IMR-90 (cell line): ENCODE results near the gene ABHD17B. TPM values are rescaled to one million over a fixed set of nuclear protein-coding genes. Genes with fewer than 3 reads are reported as not detected.

Experiments used
- ATAC-seq: fragments of 200-7000 bp; cut with Tn5 transposase; 2 replicates; pipeline ENCODE4 v1.9.1; 2020; ENCODE audit warnings: low read depth, mild to moderate bottlenecking, moderate library complexity
- BruUV-seq: library from RNA; stranded (reverse); fragments of 400-500 nt; replicated peaks from 2 replicates; lab custom pipeline; 2021; lab: Mats Ljungman, UMichigan
- CTCF ChIA-PET: fragments of 300-600 bp; formaldehyde crosslinking; extraction: SDS; loops from one replicate; lab custom pipeline; 2021; ENCODE audit warnings: antibody characterized with exemption; lab: Yijun Ruan, JAX
- POLR2A ChIA-PET: fragments of 300-600 bp; sonication (Branson Sonifier 250); formaldehyde crosslinking; loops from one replicate; lab custom pipeline; 2022; ENCODE audit warnings: antibody characterized with exemption; ENCODE audit not compliant: unreplicated experiment; lab: Charles Lee
- DNase-seq: peaks from one replicate; pipeline ENCODE4 v3.0.0; 2013
- H2AFZ ChIP-seq: replicated peaks from 2 replicates; pipeline ENCODE3; 2013; ENCODE audit warnings: low read length, mild to moderate bottlenecking; ENCODE audit not compliant: poor library complexity
- H2AK5ac ChIP-seq: 2 replicates; pipeline ENCODE4 v1.6.1; 2013; ENCODE audit warnings: low read depth, low read length, inconsistent platforms
- H2AK9ac ChIP-seq: replicated peaks from 2 replicates; pipeline ENCODE3; 2013; ENCODE audit warnings: mild to moderate bottlenecking, low read depth, low read length, moderate library complexity; ENCODE audit not compliant: poor library complexity
- H2BK120ac ChIP-seq: 2 replicates; pipeline ENCODE4 v1.6.1; 2013; ENCODE audit warnings: low read depth, low read length, inconsistent platforms
- H2BK15ac ChIP-seq: 3 replicates; pipeline ENCODE4 v1.6.1; 2013; ENCODE audit warnings: low read depth, low read length, inconsistent platforms
- H2BK20ac ChIP-seq: 2 replicates; pipeline ENCODE4 v1.6.1; 2013; ENCODE audit warnings: low read depth, mild to moderate bottlenecking, inconsistent platforms, low read length, moderate library complexity
- H2BK5ac ChIP-seq: 2 replicates; pipeline ENCODE4 v1.6.1; 2013; ENCODE audit warnings: mild to moderate bottlenecking, low read depth, low read length, inconsistent platforms; ENCODE audit not compliant: poor library complexity, severe bottlenecking
- H3K14ac ChIP-seq: replicated peaks from 2 replicates; pipeline ENCODE4 v1.6.1; 2013; ENCODE audit warnings: low read depth, low read length, inconsistent platforms
- H3K18ac ChIP-seq: 2 replicates; pipeline ENCODE4 v1.6.1; 2013; ENCODE audit warnings: low read depth, low read length, control low read depth
- H3K23ac ChIP-seq: 2 replicates; pipeline ENCODE4 v1.6.1; 2013; ENCODE audit warnings: low read depth, low read length, inconsistent platforms
- H3K27ac ChIP-seq: 2 replicates; pipeline ENCODE4 v1.5.1; 2013; ENCODE audit warnings: mild to moderate bottlenecking, control low read depth, low read length; ENCODE audit not compliant: insufficient read depth
- H3K27me3 ChIP-seq: 2 replicates; pipeline ENCODE4 v1.6.1; 2013; ENCODE audit warnings: low read length; ENCODE audit not compliant: control insufficient read depth, insufficient read depth
- H3K36me3 ChIP-seq: 2 replicates; pipeline ENCODE4 v1.6.1; 2013; ENCODE audit warnings: low read length, mixed read lengths; ENCODE audit not compliant: control insufficient read depth, insufficient read depth
- H3K4ac ChIP-seq: 2 replicates; pipeline ENCODE4 v1.6.1; 2013; ENCODE audit warnings: low read depth, low read length, inconsistent platforms
- H3K4me1 ChIP-seq: 2 replicates; pipeline ENCODE4 v1.6.1; 2013; ENCODE audit warnings: low read length, mixed read lengths; ENCODE audit not compliant: control insufficient read depth, insufficient read depth
- H3K4me2 ChIP-seq: 2 replicates; pipeline ENCODE4 v1.6.1; 2013; ENCODE audit warnings: low read depth, mild to moderate bottlenecking, control low read depth, low read length, moderate library complexity
- H3K4me3 ChIP-seq: 2 replicates; pipeline ENCODE4 v1.5.1; 2013; ENCODE audit warnings: low read depth, mild to moderate bottlenecking, control low read depth, low read length, moderate library complexity; ENCODE audit not compliant: insufficient read depth
- H3K56ac ChIP-seq: 2 replicates; pipeline ENCODE4 v1.6.1; 2013; ENCODE audit warnings: low read length, inconsistent platforms; ENCODE audit not compliant: insufficient read depth; ENCODE audit errors: extremely low read depth
- H3K79me1 ChIP-seq, 2 experiments: 2 replicates each; pipeline ENCODE4 v1.6.1; 2013; ENCODE audit warnings: low read length in 2 of 2, inconsistent platforms in 1 of 2, low read depth in 1 of 2
- H3K9ac ChIP-seq: 2 replicates; pipeline ENCODE4 v1.6.1; 2013; ENCODE audit warnings: low read depth, low read length, control low read depth
- H3K9me1 ChIP-seq: 2 replicates; pipeline ENCODE4 v1.6.1; 2013; ENCODE audit warnings: low read length, inconsistent platforms; ENCODE audit not compliant: insufficient read depth
- H3K9me3 ChIP-seq: 2 replicates; pipeline ENCODE4 v1.6.1; 2013; ENCODE audit warnings: low read length; ENCODE audit not compliant: control insufficient read depth, insufficient read depth
- H4K20me1 ChIP-seq: 2 replicates; pipeline ENCODE4 v1.6.1; 2013; ENCODE audit warnings: low read length, inconsistent platforms; ENCODE audit not compliant: insufficient read depth
- H4K5ac ChIP-seq: 2 replicates; pipeline ENCODE4 v1.6.1; 2013; ENCODE audit warnings: mild to moderate bottlenecking, low read depth, low read length, control low read depth
- H4K8ac ChIP-seq, 2 experiments: 2 replicates each; pipeline ENCODE4 v1.6.1; 2013; ENCODE audit warnings: low read depth in 2 of 2, low read length in 2 of 2, control low read depth in 1 of 2, inconsistent platforms in 1 of 2
- H4K91ac ChIP-seq: 2 replicates; pipeline ENCODE4 v1.6.1; 2013; ENCODE audit warnings: low read depth, low read length, inconsistent platforms; ENCODE audit not compliant: insufficient read depth
- RFX5 ChIP-seq: IDR thresholded peaks from 2 replicates; pipeline ENCODE4 v1.8.0; 2012; ENCODE audit warnings: low read depth, mild to moderate bottlenecking, low read length, moderate library complexity
- WGBS, 2 experiments: methylation state at CpG; one replicate each; pipeline versions ENCODE4 v1.1.5 to v1.1.7; 2013; ENCODE audit warnings: missing lambda C conversion rate in 2 of 2; ENCODE audit not compliant: insufficient read length in 1 of 2; ENCODE audit errors: extremely low coverage in 2 of 2; 5-methylcytosine and 5-hydroxymethylcytosine counted together
- dilution Hi-C: fragments of 300-500 bp; cut with HindIII; formaldehyde crosslinking; loops from one replicate; pipeline ENCODE4 v1.14.3; 2018; ENCODE audit warnings: low sequenced_read_pairs; ENCODE audit not compliant: unreplicated experiment
- in situ Hi-C: fragments of 300-500 bp; cut with MboI; formaldehyde crosslinking; loops from 3 replicates; pipeline ENCODE4 v1.14.3; 2019; ENCODE audit warnings: low sequenced_read_pairs, inconsistent platforms, mixed read lengths
- intact Hi-C: fragments of 100-400 bp; cut with micrococcal nuclease; formaldehyde crosslinking; loops from 2 replicates; pipeline ENCODE4 v1.10.0; 2022
- polyA plus RNA-seq, 3 experiments: library from polyadenylated mRNA; depleted of rRNA; stranded (reverse); fragments of >200 nt; gene quantifications; 2 replicates each; pipeline ENCODE4 v1.2.3, GENCODE V29; 2012; ENCODE audit warnings: low replicate concordance in 1 of 3
- total RNA-seq: library from RNA; depleted of rRNA; stranded (reverse); fragments of >200 nt; gene quantifications from 2 replicates; pipeline ENCODE4 v1.2.3, GENCODE V29; 2012

ABHD17B gene
- total and polyA plus RNA-seq, 2 of the 4 experiments (the other 2 are of a cell fraction), result 7.5 to 16.8 TPM

- Histone ChIP-seq H3K79me1 (no peaks in the 10 kb centered on the region), H3K27ac (no peak overlapping the region), H2BK120ac (no peak overlapping the region), H3K36me3 (no peaks in the 10 kb centered on the region), H3K4ac (no peak overlapping the region), H3K4me1 (no peaks in the 10 kb centered on the region), H2AK9ac (no peak overlapping the region), H4K8ac (no peak overlapping the region), H3K56ac (no peak overlapping the region), H3K9me1 (no peaks in the 10 kb centered on the region), H3K4me3 (no peak overlapping the region), H4K91ac (no peak overlapping the region), H2BK15ac (no peak overlapping the region), H3K23ac (no peak overlapping the region), H3K9me3 (peaks cover 4% of the 10 kb centered on the region; the same call in 1 of the 2 replicates), H4K5ac (no peak overlapping the region), H3K27me3 (no peaks in the 10 kb centered on the region), H3K14ac (no peak overlapping the region), H2BK5ac (no peak overlapping the region), H3K9ac (no peak overlapping the region), H2AK5ac (no peak overlapping the region), H2AFZ (no peak overlapping the region), H2BK20ac (no peak overlapping the region), H4K20me1 (no peaks in the 10 kb centered on the region), H3K18ac (no peak overlapping the region), H3K4me2 (no peak overlapping the region)
- DNase-seq (no peak), ATAC-seq (no peak)
- in situ Hi-C loops (no loop called here), dilution Hi-C loops (no loop called here), intact Hi-C loops (no loop called here)
- no peak for TF ChIP-seq RFX5
- no TSS peak for BruUV-seq
- no CpG with 5 or more reads among the region's 2 CpGs for WGBS, 2 experiments
- ChIA-PET POLR2A (no interaction called here), CTCF (no interaction called here)
Measured at GRCh38 chr9:71858102-71858798, 52.7 kb downstream of the ABHD17B start.
